LoVo (cell line): ENCODE data around the gene PLEKHM3.
A peak's percentile ranks its signal among the peaks of the same experiment; 100 is the strongest.
"Not testable (repeated sequence)": the region's sequence is repeated elsewhere in the genome, so short reads cannot be mapped to it uniquely, and the experiment has no call there.

Experiments used
- DNase-seq: peaks from one replicate; pipeline ENCODE4 v3.0.0-alpha.2; 2016; ENCODE audit warnings: low spot score

The PLEKHM3 gene

GRCh38 chr2:207920321-207920720 is 105.0 kb downstream of the PLEKHM3 start:
- no peak for DNase-seq

GRCh38 chr2:207919164-207919919 is 106.0 kb downstream of the PLEKHM3 start:
- DNase-seq, result no peak

- no peak for DNase-seq
Measured at GRCh38 chr2:207914716-207915115, 110.6 kb downstream of the PLEKHM3 start.

GRCh38 chr2:207913772-207914358 is 111.5 kb downstream of the PLEKHM3 start:
- DNase-seq, result no peak

- no peak for DNase-seq
Measured at GRCh38 chr2:207911856-207912255, 113.5 kb downstream of the PLEKHM3 start.

- DNase-seq, result no peak
Measured at GRCh38 chr2:207911215-207911614, 114.1 kb downstream of the PLEKHM3 start.

GRCh38 chr2:207906495-207906894 is 118.8 kb downstream of the PLEKHM3 start:
- not testable (repeated sequence) for DNase-seq

- no peak for DNase-seq
Measured at GRCh38 chr2:207905546-207905945, 119.8 kb downstream of the PLEKHM3 start.

GRCh38 chr2:207903236-207903635 is 122.1 kb downstream of the PLEKHM3 start:
- no peak for DNase-seq

- DNase-seq, result no peak
Measured at GRCh38 chr2:207902821-207903220, 122.5 kb downstream of the PLEKHM3 start.

- DNase-seq, result no peak
Measured at GRCh38 chr2:207901829-207902228, 123.5 kb downstream of the PLEKHM3 start.

- no peak for DNase-seq
Measured at GRCh38 chr2:207901401-207901800, 123.9 kb downstream of the PLEKHM3 start.

GRCh38 chr2:207898354-207898695 is 127.0 kb downstream of the PLEKHM3 start:
- DNase-seq, result no peak

GRCh38 chr2:207897541-207898353 is 127.6 kb downstream of the PLEKHM3 start:
- no peak for DNase-seq

GRCh38 chr2:207896525-207897285 is 128.6 kb downstream of the PLEKHM3 start:
- DNase-seq, result peak; percentile 6

GRCh38 chr2:207895274-207895860 is 130.0 kb downstream of the PLEKHM3 start:
- DNase-seq, result no peak

GRCh38 chr2:207892716-207893402 is 132.5 kb downstream of the PLEKHM3 start:
- DNase-seq, result no peak

GRCh38 chr2:207891086-207891844 is 134.1 kb downstream of the PLEKHM3 start:
- DNase-seq, result no peak

- DNase-seq, result no peak
Measured at GRCh38 chr2:207887500-207887899, 137.8 kb downstream of the PLEKHM3 start.

- DNase-seq, result no peak
Measured at GRCh38 chr2:207885010-207885409, 140.3 kb downstream of the PLEKHM3 start.

- no peak for DNase-seq
Measured at GRCh38 chr2:207884127-207884526, 141.2 kb downstream of the PLEKHM3 start.
